ENCODE measurements around the gene ARRB1.
A peak's percentile ranks its signal among the peaks of the same experiment; 100 is the strongest.
"Not testable (repeated sequence)": the region's sequence is repeated elsewhere in the genome, so short reads cannot be mapped to it uniquely, and the experiment has no call there.

ARRB1 gene

GRCh38 chr11:75369560-75370255 is 18.2 kb upstream of the ARRB1 start:
- DNase-seq: no peak

DNA sequence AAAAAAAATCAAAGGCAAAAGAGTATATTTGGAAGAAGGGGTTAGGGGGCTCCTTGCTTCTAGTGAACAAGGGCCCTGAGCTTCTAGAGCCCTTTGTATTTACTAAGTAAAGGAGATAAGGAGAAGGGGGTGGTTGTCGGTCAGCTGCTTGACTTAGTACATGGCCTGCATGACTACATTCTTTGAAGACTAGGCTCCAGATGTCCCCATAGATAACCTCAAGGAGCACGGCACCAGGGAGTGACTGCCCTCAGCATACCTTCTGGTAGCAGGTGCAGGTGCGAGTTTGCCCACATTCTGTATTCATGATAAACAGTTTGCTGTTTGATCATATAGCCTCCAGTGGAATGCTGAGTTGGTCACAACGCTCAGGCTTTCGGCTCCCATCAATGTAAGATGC is 15.4 kb upstream of the ARRB1 start:
- DNase-seq: not testable (repeated sequence)

GRCh38 chr11:75365711-75366181 is 14.3 kb upstream of the ARRB1 start:
- no peak for DNase-seq

- DNase-seq: not testable (repeated sequence)
Observed at GRCh38 chr11:75362285-75362684, 10.8 kb upstream of the ARRB1 start.

- DNase-seq: no peak
Observed at GRCh38 chr11:75356613-75357012, 5.2 kb upstream of the ARRB1 start.

GRCh38 chr11:75355051-75355450 is 3.6 kb upstream of the ARRB1 start:
- DNase-seq: no peak

GRCh38 chr11:75352588-75353206 is 1.2 kb upstream of the ARRB1 start:
- DNase-seq: no peak

DNA sequence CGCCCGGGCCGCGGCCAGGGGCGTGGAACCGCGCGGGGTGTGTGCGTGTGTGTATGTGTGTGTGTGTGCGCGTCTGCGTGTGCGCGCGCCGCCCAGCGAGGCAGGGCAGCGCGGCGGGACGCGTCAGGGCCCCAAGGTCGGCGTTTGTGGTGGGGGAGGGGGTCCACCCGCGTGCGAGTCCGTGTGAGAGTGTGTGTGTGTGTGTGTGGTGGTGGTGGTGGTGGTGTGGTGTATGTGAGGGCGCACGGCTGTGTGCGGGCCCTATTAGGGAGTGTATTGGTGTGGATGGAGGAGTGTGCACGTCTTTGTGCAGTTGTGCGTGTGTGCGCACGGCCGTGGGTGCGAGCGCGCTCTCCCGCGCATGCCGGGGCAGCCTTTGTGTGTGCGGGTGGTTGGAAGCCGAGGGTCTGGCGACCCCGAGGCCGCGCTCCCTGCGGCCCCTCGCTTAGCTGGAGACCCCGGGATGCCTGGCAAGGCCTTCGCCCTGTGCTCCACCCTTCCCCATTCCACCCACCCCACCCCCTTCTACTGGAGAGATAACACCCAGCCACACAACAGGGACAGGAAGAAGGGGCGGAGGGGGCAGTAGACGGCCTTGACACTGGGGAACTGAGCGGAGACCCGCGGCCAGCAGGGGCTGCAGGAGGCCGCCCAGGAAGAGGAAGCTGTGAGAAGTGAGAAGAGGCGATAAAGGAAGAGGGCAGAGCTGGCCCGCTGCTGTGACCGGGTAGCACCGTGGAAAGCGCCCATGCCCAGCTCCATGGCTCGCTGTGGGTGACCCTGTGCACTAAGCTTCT is 528 bp upstream of the ARRB1 start:
- peak; percentile 23 for DNase-seq

GRCh38 chr11:75350743-75351540 is 519 bp downstream of the ARRB1 start:
- peak; percentile 46 for DNase-seq

GRCh38 chr11:75350122-75350742 is 1.2 kb downstream of the ARRB1 start:
- no peak for DNase-seq

- no peak for DNase-seq
Observed at GRCh38 chr11:75349521-75350116, 1.8 kb downstream of the ARRB1 start.

DNA sequence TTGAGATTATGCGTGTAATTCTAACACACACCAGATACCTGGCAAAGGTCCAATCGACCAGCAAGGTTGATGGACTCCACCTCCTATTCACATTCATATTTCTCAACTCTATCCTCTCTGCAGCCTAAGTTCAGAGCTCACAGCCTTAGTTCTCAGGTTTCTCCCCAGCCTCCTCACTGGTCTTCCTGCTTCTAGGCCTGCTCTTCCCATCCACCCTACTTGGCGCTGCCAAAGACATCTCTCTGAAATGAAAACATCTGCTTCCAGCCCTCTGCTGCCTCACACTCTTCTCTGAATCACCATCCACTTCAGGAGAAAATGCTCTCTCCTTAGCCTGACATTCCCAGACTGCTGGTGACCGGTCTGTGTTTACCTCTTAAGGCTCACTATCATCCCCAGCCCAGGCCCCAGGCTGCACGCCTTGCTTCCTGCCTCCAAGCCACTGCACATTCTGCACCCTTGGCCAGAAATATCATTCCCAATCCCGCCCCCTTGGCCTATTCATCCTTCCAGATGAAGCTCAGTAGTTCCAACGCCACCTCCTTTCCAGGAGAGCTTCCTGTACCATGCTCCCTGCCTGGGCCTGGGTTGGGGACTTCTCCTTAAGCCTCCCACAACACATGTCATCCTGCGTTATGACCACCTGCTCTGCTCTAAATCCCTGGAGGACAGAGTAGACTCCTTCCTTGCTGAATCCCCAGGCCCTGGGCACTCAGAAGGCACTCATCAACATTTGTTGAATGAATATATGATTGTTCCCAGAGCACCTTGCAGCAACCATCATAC is 3.5 kb downstream of the ARRB1 start:
- no peak for DNase-seq

- no peak for DNase-seq
Observed at GRCh38 chr11:75346912-75347647, 4.4 kb downstream of the ARRB1 start.

DNA sequence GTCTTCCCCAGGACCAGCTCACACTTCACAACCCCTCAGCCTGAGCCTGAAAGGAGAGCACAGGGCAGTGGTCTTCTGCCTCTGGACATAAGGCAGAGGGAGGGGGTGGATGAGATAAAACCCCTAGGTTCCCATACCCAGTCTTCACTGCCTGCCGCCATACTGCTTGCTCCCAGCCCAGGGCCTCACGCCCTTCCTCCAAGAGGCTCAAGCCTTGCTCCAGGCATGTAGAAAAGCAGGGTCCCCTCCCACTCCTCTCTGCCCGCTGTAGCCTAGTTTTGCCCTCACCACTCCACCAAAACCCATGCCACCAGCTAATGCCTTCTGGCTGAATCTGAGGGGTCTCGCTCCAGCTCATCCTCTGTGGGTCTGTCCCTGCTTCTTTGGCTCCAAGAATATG is 5.2 kb downstream of the ARRB1 start:
- DNase-seq: no peak

GRCh38 chr11:75345455-75346160 is 5.9 kb downstream of the ARRB1 start:
- no peak for DNase-seq

GRCh38 chr11:75344761-75345454 is 6.6 kb downstream of the ARRB1 start:
- DNase-seq: no peak

DNA sequence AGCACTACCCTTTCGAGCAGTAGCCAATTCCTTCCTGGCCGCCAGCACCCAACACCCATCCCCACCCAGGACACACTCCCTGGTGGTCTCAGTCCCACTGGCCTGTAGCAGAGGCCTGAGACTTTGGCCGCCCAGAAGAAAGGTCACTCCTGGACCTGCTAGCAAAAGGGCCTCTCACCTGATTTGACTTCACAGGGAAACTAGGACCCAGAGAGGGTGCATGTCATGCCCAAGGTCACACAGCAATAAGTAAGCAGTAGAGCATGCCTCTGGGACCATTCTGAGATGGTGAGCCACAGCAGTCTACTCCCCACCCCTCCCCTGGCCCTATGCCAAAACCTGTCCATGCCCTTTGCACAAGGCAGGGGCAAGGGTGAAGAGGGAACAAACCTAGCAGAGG is 7.3 kb downstream of the ARRB1 start:
- DNase-seq: no peak

- no peak for DNase-seq
Observed at GRCh38 chr11:75342966-75343870, 8.2 kb downstream of the ARRB1 start.
